ENCODE measurements around the gene CLCN2.

Gene CLCN2

GRCh38 chr3:184380627-184381260 lies 19.3 kb upstream of the CLCN2 start:
- no peak for TF ChIP-seq CTCF (IDR thresholded peaks at IDR 0.05; ENCODE audit: control insufficient read depth, extremely low read depth, insufficient read depth)
- DNase-seq (ENCODE audit: low read depth), result no peak
- no peak overlapping the region for H3K4me3 ChIP-seq (ENCODE audit: low read depth, low read length)

DNA sequence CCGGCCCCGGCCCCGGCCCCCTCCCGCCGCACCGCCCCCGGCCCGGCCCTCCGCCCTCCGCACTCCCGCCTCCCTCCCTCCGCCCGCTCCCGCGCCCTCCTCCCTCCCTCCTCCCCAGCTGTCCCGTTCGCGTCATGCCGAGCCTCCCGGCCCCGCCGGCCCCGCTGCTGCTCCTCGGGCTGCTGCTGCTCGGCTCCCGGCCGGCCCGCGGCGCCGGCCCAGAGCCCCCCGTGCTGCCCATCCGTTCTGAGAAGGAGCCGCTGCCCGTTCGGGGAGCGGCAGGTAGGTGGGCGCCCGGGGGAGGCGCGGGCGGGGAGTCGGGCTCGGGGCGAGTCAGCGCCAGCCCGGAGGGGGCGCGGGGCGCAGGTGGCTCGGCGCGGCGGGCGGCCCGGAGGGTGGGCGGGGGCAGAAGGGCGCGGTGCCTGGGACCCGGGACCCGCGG lies 18.8 kb upstream of the CLCN2 start:
- no peak for DNase-seq (ENCODE audit: low read depth)
- H3K4me3 ChIP-seq (ENCODE audit: low read depth, low read length), result peak overlapping the region; percentile 25
- TF ChIP-seq CTCF (IDR thresholded peaks at IDR 0.05; ENCODE audit: control insufficient read depth, extremely low read depth, insufficient read depth), result no peak

DNA sequence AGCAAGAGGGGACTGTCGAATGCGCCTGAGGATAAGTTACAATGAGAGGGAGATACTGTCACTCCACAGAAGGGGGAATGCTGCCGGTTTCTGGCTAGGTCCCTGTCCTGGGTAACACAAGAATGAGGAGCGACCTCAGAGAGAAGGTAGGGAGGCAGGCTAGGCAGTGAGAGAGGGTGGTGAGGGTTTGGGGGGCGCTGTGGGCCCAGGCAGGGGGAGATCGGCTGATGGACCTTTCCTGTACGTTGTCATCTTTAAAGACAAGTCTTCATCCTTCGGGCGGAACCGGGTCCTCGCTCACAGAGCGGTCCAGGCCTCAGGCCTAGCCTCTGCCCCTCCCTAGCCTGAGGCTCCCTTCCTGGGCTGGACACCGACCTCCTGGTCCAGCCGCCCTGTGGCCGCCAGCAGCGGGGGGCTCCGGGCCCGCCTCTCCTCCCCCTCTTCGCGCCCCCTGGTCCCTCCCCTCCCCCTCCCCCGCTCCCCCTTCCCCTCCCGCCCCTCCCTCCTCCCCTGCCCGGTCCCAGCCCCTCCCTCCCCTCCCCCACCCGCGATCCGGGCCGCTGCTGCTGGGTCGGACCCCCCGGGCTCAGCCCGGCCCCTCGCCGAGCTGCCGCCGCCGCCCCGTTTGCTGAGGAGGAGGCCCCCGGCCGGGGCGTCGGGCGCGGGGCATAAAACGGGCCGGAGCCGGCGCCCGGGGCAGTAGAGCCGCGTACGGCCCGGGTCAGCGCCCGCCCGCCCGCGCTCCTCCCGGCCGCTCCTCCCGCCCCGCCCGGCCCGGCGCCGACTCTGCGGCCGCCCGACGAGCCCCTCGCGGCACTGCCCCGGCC lies 18.2 kb upstream of the CLCN2 start, which contains the start of gene CHRD:
Gene CHRD, plus strand, starts transcription at position 697 of the 827 bp plus-strand sequence. CDS start 265 bp downstream, outside the sequence.
- peak within 1 kb of the TSS; percentile 25 for H3K4me3 ChIP-seq (ENCODE audit: low read depth, low read length)
- no peak for TF ChIP-seq CTCF (IDR thresholded peaks at IDR 0.05; ENCODE audit: control insufficient read depth, extremely low read depth, insufficient read depth)
- DNase-seq (ENCODE audit: low read depth), result no peak

GRCh38 chr3:184378651-184379357 lies 17.4 kb upstream of the CLCN2 start:
- no peak for DNase-seq (ENCODE audit: low read depth)
- no peak overlapping the region for H3K4me3 ChIP-seq (ENCODE audit: low read depth, low read length)
- no peak for TF ChIP-seq CTCF (IDR thresholded peaks at IDR 0.05; ENCODE audit: control insufficient read depth, extremely low read depth, insufficient read depth)

DNA sequence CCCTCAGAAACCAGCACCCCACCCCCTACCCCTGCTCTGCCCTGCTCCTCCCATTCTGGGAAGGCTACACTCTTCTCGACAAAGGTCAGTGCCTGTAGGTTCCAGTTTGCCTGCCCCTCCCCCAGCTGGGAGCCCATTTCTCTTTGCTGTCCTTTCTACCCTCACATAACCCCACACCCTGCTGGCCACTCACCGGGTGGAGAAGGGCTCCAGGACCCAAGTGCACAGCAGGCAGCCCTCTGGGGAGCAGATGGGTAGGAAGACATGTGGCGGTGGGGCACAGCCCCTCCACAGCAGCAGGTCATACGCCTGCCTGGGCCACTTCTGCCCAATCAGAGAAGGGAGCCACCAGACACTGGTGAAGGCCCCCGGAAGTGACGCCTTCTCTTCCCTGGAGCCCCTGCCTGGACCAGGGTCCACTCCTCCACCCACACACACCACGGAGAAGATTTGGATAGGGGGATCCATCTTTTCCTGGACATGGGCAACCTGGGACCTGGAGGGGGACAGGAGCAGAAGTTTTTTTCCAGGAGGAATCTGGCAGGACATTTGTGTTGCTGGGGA lies 16.6 kb upstream of the CLCN2 start, which contains the start of gene THPO:
Gene THPO, minus strand, starts transcription at position 326 of the 564 bp plus-strand sequence. CDS start 1,948 bp downstream, outside the sequence.
- TF ChIP-seq CTCF (IDR thresholded peaks at IDR 0.05; ENCODE audit: control insufficient read depth, extremely low read depth, insufficient read depth), result no peak
- H3K4me3 ChIP-seq (ENCODE audit: low read depth, low read length), result no peak within 1 kb of the TSS
- DNase-seq (ENCODE audit: low read depth), result no peak

DNA sequence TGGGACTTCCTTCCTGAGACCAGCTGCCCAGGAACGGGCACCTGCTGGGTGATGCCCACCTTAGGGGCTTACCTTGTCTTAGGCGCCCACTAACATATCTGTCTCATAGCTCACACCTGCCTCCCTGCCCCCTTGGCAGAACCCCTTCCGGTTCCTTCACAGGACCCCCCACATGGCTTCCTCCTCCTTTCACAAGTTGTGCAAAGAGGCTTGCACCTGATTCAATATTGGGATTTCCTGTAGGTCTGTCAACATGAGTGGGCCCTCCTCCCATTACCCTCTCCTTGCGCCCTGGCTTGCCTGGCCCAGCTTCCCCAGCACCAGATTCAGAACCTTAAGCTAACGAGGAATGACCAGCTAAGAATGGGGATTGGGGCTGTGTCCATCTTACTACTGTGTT lies 16.0 kb upstream of the CLCN2 start:
- no peak for TF ChIP-seq CTCF (IDR thresholded peaks at IDR 0.05; ENCODE audit: control insufficient read depth, extremely low read depth, insufficient read depth)
- no peak overlapping the region for H3K4me3 ChIP-seq (ENCODE audit: low read depth, low read length)
- DNase-seq (ENCODE audit: low read depth), result no peak
